ENCODE data around the gene MBNL2.
A peak's percentile ranks its signal among the peaks of the same experiment; 100 is the strongest.

MBNL2 gene

DNA sequence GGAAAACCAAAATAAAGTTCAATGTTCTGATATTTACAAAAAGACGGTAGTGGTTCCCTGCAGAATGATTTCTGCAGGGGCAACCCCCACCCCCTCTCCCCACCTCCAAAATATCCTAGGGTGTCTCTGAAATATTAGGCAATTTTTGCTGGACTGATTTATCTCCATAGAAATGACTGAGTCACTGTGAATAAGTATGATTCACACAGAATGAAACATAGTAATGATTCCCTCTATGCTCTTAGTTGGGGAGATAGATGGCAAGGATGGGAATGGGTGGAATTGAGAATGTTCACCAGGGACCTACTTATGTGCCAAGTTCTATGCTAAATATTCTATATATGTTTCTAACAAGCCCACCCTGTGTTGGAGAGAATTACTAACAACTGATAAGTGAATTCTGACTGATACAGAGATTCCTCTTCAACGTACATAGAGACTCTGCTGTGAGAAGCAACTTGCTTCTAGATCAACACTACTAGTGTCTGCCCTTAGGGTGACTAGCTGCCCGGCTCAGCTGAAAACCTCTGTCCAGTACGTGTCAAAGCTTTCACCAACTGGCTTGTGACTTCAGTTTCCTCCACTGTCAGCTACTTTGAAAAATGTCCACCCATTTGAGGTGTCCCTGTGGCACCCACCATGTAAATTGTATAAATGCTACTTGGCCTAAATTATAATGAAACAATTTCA is 173.5 kb downstream of the MBNL2 start:
- DNase-seq (ENCODE audit: insufficient read length, low spot score) (peak; percentile 11), FAIRE-seq (peak; percentile 97)
- no peak for TF ChIP-seq POLR2A (IDR thresholded peaks at IDR 0.05; ENCODE audit: low read depth, low read length)

DNA sequence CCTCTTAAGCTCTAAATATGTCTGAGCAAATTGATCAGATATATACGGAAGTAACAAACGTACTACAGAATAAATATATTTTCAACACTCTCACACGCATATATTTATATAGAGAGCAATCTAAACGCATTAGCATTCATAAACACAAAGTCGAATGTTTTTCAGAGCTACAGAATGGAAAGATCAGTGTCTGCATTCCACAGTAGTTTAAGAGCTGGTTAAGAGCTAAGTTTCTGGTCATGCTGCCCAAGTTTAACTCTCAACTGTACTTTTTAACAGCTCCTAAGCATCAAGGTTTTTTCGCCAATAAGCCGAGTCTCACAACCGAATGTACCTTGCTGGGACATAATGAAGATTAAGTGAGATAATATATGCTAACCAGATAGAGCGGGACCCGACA is 175.1 kb downstream of the MBNL2 start:
- DNase-seq (ENCODE audit: insufficient read length, low spot score) (no peak), FAIRE-seq (no peak)
- TF ChIP-seq POLR2A (IDR thresholded peaks at IDR 0.05; ENCODE audit: low read depth, low read length) = no peak

DNA sequence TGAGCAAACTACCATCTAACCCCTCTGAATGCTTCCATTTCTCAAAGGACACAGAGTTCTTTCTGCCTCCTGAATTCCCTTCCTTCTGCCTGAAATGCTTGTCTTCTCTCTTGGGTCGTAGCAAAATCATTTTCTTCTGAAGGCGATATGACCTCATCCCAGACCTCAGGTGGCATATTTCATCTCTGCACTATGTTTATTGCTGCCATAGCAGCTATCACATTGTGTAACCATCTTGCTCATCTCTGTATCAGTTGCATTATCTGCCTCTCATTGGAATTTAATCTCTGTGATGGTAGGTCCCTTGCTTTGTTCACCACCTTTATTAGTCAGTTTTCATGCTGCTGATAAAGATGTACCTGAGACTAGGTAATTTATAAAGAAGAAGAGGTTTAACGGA is 179.3 kb downstream of the MBNL2 start:
- DNase-seq (ENCODE audit: insufficient read length, low spot score) (no peak), FAIRE-seq (no peak)
- no peak for TF ChIP-seq POLR2A (IDR thresholded peaks at IDR 0.05; ENCODE audit: low read depth, low read length)

DNA sequence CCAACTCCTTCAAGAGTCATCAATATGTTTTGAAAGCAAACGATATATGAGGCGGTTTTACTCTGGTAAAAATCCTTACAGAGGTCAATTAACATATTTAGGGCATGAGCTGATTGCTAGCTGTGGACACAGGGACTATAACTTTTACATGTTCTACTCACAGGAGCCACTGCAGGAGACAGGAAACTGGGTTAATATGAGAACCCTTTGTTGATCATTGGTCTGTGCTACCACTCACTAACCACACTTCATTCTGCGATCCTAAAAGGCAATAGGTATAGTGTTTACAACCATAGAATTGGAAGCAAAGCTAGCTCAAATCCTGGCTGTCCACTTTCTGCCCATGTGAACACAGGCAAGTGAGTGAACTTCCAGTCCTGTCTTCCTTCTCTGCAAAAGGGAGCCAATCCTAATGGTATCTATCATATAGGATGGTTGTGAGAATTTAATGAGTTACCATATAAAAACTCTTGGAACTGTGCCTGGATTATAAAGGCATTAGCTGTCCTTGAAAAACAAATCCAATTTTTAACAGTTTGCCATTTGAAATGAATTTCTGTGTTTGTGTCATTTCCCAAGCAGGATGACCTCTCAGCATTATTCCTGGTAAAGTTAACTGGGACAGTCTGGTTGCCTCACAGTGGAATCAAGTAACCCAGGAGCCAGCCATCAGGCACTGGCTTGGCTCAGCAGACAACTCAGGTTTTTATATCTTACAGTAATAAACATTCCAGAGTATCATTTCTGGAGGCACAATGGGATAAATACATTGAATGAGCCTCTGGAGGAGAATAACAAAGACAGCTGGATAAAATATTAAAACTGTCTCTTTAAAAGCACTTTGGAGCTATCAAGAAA is 182.0 kb downstream of the MBNL2 start:
- DNase-seq (ENCODE audit: insufficient read length, low spot score) (no peak), FAIRE-seq (no peak)
- no peak for TF ChIP-seq POLR2A (IDR thresholded peaks at IDR 0.05; ENCODE audit: low read depth, low read length)

DNA sequence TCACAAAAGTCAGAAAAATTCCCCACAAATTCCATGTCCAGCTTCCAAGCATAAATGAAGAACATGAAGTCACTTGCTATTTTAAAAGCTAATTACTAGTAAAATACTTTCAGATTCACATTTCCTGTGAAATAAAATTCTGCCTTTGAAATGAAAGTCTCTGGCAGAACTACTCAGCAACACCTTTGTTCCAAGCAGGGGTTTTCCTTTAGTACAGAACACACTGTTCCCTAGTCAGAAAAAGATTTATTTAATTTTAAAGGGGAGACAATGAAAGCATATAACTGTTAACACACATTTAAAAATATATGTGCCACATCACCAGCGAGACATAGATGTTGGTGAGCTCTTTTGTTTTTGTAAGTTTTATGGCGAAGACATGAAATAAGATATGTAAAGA is 185.4 kb downstream of the MBNL2 start:
- DNase-seq (ENCODE audit: insufficient read length, low spot score) = no peak
- FAIRE-seq = no peak
- no peak for TF ChIP-seq POLR2A (IDR thresholded peaks at IDR 0.05; ENCODE audit: low read depth, low read length)

DNA sequence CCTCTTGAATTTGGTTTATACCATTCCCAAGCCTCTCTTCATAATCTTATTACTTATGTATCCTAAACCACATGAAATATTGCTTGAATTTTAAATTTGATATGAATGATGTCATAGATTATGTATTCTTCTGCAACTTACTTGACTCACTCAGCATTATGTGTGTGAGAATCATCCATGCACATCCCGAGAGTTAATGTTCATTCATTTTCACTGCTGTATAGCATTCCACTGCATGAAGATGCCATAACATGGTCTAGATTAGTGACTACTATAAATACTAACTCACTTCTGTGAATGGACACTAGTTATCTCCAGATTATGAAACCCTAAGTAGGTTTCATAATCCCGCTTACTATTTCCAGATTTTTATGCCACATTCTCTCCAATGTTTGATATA is 186.8 kb downstream of the MBNL2 start:
- no peak for TF ChIP-seq POLR2A (IDR thresholded peaks at IDR 0.05; ENCODE audit: low read depth, low read length)
- FAIRE-seq (peak; percentile 30), DNase-seq (ENCODE audit: insufficient read length, low spot score) (no peak)

DNA sequence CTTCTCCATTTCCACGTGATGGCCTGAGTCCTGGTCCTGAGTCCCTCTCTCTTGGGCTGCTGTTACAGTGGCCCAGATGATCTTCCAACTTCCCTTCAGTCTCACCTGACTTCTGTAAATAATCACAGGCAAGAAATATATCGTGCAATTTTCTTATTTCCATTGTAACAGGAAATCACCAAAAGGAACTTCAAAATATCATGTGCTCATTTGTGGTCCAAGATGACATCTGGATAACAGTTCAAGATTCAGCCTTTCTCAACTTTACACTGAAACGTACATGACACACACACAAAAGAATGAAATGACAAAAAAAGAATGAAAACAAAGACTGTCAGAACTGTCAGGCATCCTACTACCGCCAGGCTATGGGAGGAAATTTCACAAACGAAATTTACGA is 189.9 kb downstream of the MBNL2 start:
- DNase-seq (ENCODE audit: insufficient read length, low spot score) (no peak), FAIRE-seq (no peak)
- TF ChIP-seq POLR2A (IDR thresholded peaks at IDR 0.05; ENCODE audit: low read depth, low read length) = no peak

DNA sequence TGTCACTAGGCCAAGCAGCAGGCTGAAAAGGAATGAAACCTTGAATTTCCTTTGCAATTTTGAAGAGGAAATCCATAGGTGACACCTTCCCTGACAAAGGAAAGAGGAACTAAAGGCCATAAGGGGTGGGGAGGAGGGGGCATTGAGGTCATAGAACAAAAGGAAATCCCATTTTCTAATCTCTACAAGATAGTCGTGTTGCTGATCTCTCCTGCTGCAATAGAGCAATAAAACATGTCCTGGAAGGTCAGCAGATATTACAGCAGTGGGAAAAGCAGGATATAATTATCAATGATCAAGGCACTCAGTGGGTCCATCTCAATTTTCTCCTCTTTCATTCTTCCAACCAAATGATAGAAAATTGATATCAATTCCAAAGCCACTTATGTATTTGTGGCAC is 191.6 kb downstream of the MBNL2 start:
- FAIRE-seq (no peak), DNase-seq (ENCODE audit: insufficient read length, low spot score) (no peak)
- TF ChIP-seq POLR2A (IDR thresholded peaks at IDR 0.05; ENCODE audit: low read depth, low read length) = no peak

DNA sequence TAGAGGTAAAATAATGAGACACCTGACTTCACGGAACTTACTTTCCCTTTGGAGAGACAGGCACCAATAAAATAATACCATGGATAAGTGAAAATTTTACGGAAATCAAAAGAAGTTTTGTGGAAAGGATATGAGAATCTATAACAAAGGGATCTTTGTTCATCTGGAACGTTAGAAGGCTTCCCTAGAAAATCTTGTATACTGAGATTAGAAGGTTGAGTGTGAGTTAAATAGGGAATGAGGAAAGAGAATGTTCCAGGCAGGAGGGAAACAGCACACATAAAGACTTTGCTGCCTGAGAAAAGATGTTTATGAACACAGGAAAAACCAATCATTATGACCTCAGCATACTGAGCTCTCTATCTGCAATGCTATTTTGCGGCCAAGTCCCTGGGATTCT is 192.3 kb downstream of the MBNL2 start:
- no peak for TF ChIP-seq POLR2A (IDR thresholded peaks at IDR 0.05; ENCODE audit: low read depth, low read length)
- DNase-seq (ENCODE audit: insufficient read length, low spot score) (no peak), FAIRE-seq (no peak)

DNA sequence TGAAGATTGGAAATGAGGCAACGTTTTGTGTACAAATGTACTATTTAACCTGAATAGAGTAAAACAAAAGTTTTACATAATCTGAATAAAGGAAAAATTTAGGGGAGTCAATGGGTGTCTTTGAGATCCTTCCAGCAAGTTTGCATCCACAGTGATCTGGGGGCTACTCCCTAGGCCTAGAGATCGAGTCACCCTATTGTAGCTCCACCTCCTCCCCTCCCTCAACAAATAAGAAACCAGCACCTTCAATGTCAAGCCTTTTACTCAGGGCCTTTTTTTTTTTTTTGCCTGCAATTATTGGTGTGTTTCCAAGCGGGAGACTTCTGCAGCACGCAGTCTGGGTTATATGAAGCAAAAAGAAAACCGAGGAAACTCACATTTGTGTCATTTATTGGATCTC is 195.6 kb downstream of the MBNL2 start:
- no peak for DNase-seq (ENCODE audit: insufficient read length, low spot score)
- FAIRE-seq = no peak
- no peak for TF ChIP-seq POLR2A (IDR thresholded peaks at IDR 0.05; ENCODE audit: low read depth, low read length)

DNA sequence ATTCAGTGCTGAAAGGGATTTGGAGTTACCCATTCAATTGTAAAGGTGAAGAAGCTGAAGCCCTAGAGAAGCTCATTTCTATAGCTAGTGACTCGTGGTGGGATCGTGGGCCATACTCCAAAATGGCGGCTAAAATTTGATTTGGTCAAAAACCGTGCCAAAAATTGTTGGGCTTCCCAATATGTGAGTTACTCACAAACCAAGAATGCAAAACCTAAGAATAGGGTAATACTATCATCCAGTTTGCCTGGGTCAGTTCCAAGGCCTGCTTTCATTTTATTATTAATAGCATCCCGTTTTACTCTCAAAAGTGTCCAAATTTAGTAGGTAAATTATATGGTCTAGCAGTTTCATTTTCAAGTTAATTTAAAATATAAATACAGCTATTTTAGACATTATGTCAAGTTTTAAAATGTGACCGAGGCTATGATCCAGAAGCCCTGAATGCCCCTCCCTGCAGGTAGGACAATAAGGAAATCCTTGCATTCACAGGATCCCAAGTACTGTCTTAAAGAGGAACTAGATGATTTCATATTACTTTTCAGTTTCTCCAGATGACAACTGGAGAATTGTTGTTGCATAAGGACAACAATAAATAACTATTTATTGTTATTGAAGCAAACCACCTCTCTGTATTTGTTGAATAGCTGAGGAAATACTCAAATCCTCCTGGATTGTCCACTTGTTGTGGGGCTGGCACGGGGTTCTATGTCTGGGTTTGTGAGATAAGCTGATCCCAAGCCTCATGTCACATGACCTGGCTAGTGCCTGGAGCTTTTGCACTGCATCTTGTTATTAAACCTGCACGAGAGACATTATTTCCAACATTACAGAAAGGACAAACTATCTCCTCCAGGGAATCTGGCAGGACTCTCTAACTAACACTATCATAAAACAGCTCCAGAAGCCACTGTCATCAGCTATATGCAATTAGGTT is 200.3 kb downstream of the MBNL2 start:
- peak; percentile 12 for DNase-seq (ENCODE audit: insufficient read length, low spot score)
- TF ChIP-seq POLR2A (IDR thresholded peaks at IDR 0.05; ENCODE audit: low read depth, low read length) = no peak
- peak; percentile 83 for FAIRE-seq

DNA sequence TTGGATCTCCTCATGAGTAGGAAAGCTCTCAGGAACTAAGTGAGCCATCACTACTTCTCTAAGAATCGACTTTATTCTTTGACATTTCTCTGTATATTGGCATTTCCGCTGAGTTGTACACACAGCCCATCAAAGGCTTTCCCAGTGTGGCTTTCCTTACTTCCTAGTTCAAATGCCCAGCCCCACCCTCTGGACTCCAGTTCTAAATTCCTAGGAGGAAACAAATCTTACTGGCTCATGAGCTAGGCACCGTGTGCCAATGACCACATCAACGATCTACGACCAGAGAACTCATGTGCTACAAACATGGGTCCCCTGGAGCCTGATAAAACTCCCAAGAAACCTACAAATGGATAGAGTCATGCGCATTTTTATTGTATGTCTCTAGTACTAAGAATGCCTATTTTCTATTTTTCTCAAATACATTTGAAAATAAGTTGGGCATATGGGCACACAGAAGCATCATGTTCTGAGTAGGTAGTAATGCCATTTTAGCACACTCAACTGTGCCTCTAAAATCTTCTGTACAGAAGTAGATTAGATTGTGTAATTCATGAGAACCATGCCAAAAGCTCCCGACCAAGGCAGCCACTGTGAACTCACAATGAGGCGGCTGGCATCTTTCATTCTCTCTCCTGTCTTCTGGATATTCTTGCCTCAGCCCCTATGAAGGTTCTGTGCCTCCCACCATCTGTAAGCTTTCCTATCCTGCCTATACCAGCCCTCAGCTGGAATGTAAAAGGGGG is 201.3 kb downstream of the MBNL2 start:
- DNase-seq (ENCODE audit: insufficient read length, low spot score) = no peak
- peak; percentile 23 for FAIRE-seq
- TF ChIP-seq POLR2A (IDR thresholded peaks at IDR 0.05; ENCODE audit: low read depth, low read length) = no peak

DNA sequence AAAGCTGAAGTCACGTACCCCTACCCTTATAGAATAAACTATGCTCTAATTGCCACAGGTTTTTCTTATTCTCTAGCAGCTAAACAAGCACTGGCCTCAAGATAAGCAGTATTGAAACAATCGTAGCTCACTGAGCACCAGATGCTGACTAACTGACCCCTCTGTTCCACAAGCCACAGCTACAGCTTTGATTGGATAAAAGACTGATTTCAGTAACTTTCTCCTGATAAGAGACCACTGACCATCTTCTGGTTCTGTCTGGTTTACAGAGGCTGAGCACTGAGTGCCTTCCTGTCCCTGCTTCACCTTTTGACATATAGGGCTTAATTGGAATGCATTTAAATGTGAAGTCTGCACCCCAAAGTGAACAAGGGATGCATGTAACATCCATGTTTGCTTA is 203.5 kb downstream of the MBNL2 start:
- TF ChIP-seq POLR2A (IDR thresholded peaks at IDR 0.05; ENCODE audit: low read depth, low read length) = no peak
- DNase-seq (ENCODE audit: insufficient read length, low spot score) = no peak
- no peak for FAIRE-seq

All from H54 (cell line).